GM12801 (cell line): ENCODE measurements around the gene C12orf75.

Experiments used
- TF ChIP-seq, protein P1 (sequence below): IDR thresholded peaks from one replicate; pipeline ENCODE4 v1.5.1; 2011; ENCODE audit warnings: control low read depth; ENCODE audit not compliant: insufficient read length; ENCODE audit errors: extremely low read depth

C12orf75 gene

DNA sequence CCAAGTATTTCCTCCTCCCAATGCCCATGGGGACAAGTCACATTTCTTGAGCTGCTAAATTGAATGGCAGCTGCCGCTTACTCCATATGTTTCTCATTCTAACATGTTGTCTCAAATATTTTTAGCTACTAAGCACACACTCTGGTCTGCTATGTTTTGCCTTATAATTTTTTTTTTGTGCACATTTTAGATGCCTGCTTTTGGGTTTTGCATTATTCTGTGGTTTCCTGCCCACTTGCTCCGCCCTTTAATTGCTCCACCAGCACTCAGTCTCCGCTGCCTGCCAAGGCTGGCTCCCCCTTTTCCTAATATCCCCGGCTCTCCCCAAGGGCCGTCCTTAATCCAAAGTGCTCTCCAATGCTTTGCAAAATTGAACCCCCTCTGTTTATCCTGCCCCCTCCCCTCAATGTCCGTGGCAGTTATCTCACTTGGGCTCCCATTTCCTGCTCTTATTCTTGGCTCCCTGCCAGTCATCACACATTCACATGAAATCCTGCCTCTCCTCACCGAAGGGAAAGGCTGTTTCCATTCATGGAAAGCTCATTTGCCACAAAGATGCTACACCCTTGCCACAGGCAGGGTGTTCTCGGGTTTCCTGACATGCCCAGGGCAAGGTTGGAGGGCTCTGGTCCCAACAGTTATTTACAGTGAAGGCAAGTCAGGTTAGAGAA is 79.4 kb downstream of the C12orf75 start:
- TF ChIP-seq, protein P1, sequence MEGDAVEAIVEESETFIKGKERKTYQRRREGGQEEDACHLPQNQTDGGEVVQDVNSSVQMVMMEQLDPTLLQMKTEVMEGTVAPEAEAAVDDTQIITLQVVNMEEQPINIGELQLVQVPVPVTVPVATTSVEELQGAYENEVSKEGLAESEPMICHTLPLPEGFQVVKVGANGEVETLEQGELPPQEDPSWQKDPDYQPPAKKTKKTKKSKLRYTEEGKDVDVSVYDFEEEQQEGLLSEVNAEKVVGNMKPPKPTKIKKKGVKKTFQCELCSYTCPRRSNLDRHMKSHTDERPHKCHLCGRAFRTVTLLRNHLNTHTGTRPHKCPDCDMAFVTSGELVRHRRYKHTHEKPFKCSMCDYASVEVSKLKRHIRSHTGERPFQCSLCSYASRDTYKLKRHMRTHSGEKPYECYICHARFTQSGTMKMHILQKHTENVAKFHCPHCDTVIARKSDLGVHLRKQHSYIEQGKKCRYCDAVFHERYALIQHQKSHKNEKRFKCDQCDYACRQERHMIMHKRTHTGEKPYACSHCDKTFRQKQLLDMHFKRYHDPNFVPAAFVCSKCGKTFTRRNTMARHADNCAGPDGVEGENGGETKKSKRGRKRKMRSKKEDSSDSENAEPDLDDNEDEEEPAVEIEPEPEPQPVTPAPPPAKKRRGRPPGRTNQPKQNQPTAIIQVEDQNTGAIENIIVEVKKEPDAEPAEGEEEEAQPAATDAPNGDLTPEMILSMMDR = no peak

DNA sequence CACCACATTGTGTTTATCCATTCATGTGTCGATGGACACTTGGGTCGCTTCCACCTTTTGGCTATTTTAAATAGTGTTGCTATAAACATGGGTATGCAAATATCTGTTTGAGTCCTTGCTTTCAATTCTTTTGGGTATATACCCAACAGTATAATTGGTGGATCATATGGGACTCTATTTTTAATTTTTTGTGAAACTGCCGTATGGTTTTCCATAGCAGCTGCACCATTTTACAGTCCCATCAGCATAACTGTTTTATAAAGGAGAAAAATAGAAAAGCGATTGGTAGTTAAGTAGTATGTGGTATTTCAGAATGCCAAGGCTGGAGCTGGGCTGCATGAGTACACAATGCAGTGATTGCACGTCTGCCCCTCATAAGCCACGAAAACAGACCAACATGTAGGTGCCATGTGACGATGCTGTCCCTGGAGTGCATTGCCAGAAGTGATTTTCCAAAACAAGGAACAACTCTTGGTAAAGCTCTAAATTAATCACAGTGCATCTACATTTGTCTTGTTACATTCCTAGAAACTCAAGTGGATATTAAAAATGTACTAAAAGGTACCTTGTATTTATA is 83.5 kb downstream of the C12orf75 start:
- TF ChIP-seq, protein P1 = no peak

DNA sequence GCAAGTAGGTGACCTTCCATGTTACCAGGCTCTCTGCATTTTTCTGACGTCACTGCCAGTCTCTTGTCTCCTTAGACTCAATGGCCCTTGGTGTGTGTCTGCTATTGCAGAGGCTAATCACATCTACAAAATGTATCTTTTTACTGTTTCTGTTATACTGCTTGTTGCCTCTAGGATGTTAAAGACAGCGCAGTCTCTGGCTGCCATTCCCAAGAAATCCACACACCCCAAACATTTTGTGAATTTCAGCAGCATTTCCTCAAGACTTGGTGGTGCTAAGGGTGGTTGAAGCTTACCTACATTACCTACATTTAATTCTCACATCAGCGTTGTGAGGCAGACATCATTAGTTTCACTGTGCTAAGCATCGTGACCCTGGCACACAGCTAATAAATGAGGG is 87.2 kb downstream of the C12orf75 start:
- TF ChIP-seq, protein P1 = no peak

DNA sequence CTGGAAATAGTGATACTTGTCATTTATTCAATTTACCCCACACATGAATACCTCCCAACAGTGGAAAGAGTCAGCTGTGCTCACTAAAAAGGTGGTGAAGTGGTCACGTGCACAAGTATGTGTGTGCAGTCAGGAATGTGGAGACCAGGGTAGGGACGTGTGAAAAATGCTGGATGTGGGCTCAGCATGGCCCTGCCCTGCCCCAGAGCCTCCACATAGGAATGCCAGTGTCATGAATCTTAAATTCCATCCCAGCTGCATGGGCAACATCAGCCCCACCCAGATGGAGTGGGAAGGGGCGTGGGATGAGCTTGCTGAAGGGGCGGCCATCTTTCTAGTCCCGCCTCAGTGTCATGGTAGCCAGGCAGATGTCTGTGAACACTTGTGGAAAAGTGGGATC is 87.7 kb downstream of the C12orf75 start:
- TF ChIP-seq, protein P1 = no peak

GRCh38 chr12:105418821-105419291 is 88.4 kb downstream of the C12orf75 start:
- TF ChIP-seq, protein P1 = no peak

DNA sequence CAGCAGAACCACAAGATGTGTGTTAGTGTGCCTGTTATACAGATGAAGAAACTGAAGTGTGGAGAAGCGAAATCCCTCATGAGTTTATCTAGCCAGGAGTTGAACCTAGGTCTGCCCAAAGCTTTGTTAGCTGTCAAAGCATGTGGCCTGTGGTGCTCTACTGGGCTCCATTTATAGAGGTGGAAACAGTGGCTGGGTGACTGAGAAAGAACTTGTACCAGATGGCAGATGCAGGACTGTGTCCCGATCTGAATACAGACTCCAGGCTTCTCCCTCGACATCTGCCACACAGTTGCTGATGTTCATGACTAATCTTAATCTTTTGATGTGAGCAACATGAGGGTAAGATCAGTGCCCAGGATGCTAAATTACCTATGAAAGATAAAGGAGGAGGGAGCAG is 89.1 kb downstream of the C12orf75 start:
- TF ChIP-seq, protein P1 = no peak

DNA sequence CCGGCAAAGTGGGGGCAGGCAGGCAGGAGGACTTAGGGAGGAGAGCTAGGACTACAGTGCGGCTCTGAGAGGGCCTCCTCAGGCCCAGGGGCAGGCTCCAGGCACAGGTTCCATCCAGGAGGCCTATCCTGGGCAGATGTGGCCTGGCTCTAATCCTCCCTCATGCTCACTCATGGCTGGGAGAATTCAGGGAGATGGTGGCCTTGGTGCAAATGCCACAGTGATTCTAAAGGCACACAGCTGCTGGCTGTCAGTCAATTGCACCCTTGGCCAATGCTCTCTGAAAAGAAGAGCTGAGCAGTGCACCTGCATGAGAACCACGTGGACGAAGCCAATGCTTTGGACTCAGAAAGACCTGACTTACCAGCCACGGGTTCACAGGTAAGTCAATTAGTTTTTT is 89.6 kb downstream of the C12orf75 start:
- TF ChIP-seq, protein P1 = no peak
